HFFc6 (cell line): ENCODE measurements around the gene CCDC138. TPM values are rescaled to one million over a fixed set of nuclear protein-coding genes. Genes with fewer than 3 reads are reported as not detected.

ENCODE experiments used
- DNase-seq: peaks from one replicate; pipeline ENCODE4 v3.0.0-alpha.2; 2018
- H3K27ac Mint-ChIP-seq: 2 replicates; pipeline ENCODE4 v1.8.0; 2020; ENCODE audit warnings: mild to moderate bottlenecking, mixed read lengths
- H3K27me3 Mint-ChIP-seq: 2 replicates; pipeline ENCODE4 v1.8.0; 2021; ENCODE audit warnings: mild to moderate bottlenecking, moderate library complexity, mixed read lengths; ENCODE audit not compliant: insufficient read depth
- H3K36me3 Mint-ChIP-seq: 2 replicates; pipeline ENCODE4 v1.8.0; 2021; ENCODE audit warnings: low read depth, mixed read lengths
- H3K4me1 Mint-ChIP-seq: 2 replicates; pipeline ENCODE4 v1.8.0; 2020; ENCODE audit warnings: low read depth, mixed read lengths
- H3K4me3 Mint-ChIP-seq: 2 replicates; pipeline ENCODE4 v1.8.0; 2020; ENCODE audit warnings: mild to moderate bottlenecking, moderate library complexity, mixed read lengths
- H3K9me3 Mint-ChIP-seq: 2 replicates; pipeline ENCODE4 v1.8.0; 2020; ENCODE audit warnings: mild to moderate bottlenecking, mixed read lengths
- total RNA-seq, 6 experiments: library from RNA; stranded (reverse); fragmentation: NEBNext Ultra II Directional; extraction: Animal tissue kit (Norgen Biotek cat#: 25700); gene quantifications; 2 replicates in 1 of 6; 3 replicates in 5 of 6; pipeline ENCODE4 v1.2.3, GENCODE V29; 2021
- TF ChIP-seq, protein P1 (sequence below): fragments of 200-600 bp; sonication (generic); IDR thresholded peaks from 2 replicates; pipeline ENCODE4 v1.5.0; 2021; ENCODE audit warnings: antibody characterized with exemption, mild to moderate bottlenecking

Gene CCDC138
- total RNA-seq, 6 experiments from 2014 or later: 2.7 to 4.9 (median 4.1) TPM

DNA sequence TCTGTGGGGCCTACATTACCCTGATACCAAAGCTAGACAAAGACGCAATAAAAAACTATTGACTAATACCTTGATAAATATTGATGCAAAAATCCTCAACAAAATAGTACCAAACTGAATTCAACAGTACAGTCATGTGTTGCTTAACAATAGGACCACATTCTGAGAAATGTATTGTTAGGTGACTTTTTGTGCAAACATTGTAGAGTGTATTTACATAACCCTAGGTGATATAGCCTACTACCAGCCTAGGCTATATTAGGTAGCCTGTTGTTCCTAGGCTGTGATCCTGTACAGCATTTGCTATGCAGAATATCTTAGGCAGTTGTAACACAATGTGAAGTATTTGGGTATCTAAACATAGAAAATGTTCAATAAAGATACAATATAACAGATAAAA, 36.7 kb downstream of the CCDC138 start:
- Mint-ChIP-seq H3K9me3 (peaks cover 9% of the 10 kb centered on the region), H3K36me3 (peaks cover 28% of the 10 kb centered on the region), H3K27me3 (no peaks in the 10 kb centered on the region), H3K4me3 (no peak overlapping the region), H3K4me1 (no peaks in the 10 kb centered on the region), H3K27ac (no peak overlapping the region)
- TF ChIP-seq, protein P1, sequence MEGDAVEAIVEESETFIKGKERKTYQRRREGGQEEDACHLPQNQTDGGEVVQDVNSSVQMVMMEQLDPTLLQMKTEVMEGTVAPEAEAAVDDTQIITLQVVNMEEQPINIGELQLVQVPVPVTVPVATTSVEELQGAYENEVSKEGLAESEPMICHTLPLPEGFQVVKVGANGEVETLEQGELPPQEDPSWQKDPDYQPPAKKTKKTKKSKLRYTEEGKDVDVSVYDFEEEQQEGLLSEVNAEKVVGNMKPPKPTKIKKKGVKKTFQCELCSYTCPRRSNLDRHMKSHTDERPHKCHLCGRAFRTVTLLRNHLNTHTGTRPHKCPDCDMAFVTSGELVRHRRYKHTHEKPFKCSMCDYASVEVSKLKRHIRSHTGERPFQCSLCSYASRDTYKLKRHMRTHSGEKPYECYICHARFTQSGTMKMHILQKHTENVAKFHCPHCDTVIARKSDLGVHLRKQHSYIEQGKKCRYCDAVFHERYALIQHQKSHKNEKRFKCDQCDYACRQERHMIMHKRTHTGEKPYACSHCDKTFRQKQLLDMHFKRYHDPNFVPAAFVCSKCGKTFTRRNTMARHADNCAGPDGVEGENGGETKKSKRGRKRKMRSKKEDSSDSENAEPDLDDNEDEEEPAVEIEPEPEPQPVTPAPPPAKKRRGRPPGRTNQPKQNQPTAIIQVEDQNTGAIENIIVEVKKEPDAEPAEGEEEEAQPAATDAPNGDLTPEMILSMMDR: no peak
- no peak for DNase-seq

DNA sequence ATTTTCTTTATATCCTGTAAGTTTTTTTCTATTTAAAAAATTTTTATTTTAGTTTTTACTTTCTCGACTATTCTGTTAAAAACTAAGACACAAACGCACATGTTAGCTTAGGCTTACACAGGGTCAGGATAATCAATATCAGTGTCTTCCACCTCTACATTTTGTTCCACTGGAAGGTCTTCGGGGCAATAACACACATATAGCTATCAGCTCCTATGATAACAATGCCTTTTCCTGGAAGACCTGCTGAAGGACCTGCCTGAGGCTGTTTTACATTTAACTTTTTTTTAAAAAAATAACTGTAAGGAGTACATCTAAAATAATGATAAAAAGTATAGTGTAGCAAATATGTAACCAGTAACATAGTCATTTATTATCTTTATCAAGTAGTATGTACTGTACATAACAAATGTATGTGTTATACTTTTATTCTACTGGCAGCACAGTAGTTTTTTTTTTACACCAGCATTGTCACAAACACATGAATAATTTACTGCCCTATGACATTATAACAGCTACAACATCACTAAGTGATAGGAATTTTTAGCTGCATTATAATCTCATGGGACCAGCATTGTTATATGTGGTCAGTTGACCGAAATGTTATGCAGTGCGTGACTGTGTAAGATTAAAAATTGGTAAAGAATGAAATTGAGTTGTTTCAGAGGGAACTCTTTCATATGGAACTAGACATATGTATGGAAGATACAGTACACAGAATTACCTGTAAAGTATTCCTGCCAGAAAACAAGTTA, 37.9 kb downstream of the CCDC138 start:
- H3K4me3 Mint-ChIP-seq: no peak overlapping the region
- TF ChIP-seq, protein P1: no peak
- H3K4me1 Mint-ChIP-seq: no peaks in the 10 kb centered on the region
- H3K27me3 Mint-ChIP-seq: no peaks in the 10 kb centered on the region
- DNase-seq: no peak
- peaks cover 9% of the 10 kb centered on the region for H3K9me3 Mint-ChIP-seq
- no peak overlapping the region for H3K27ac Mint-ChIP-seq
- peaks cover 20% of the 10 kb centered on the region for H3K36me3 Mint-ChIP-seq

DNA sequence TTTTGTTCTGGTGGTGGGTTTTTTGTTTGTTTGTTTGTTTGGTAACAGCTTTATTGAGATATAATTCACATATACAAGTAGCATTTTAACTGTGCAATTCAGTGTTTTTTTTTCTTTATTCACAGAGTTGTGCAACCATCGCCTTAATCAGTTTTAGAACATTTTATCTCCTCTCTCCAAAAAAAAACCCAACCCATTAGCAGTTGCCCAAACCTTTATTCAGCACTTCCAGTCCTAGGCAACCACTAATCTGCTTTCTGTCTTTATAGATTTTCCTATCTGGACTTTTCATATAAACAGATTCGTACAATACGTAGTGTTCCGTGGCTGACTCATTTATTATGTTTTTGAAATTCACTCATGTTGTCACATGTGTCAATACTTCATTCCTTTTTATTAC, 38.7 kb downstream of the CCDC138 start:
- no peak overlapping the region for H3K4me3 Mint-ChIP-seq
- TF ChIP-seq, protein P1: no peak
- H3K27ac Mint-ChIP-seq: no peak overlapping the region
- peaks cover 13% of the 10 kb centered on the region for H3K36me3 Mint-ChIP-seq
- DNase-seq: no peak
- H3K9me3 Mint-ChIP-seq: peaks cover under 1% of the 10 kb centered on the region; the same call in 1 of the 2 replicates
- H3K27me3 Mint-ChIP-seq: no peaks in the 10 kb centered on the region
- H3K4me1 Mint-ChIP-seq: no peaks in the 10 kb centered on the region

DNA sequence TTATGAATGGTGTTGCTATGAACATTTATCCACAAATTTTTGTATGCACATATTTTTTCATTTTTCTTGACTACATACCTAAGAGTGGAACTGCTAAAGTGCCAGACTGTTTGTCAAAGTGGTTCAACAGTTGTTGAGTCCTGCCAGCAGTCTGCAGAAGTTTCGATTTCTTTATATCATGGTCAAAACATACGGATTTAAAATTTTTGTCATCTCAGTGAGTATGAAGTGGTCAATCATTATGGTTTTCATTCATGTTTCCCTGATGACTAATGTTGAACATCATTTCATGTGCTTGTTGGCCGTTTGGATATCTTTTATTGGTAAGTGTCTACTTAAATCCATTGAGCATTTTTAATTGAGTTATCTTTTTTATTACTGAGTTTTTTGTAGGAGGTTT, 39.2 kb downstream of the CCDC138 start:
- H3K27ac Mint-ChIP-seq: no peak overlapping the region
- H3K9me3 Mint-ChIP-seq: no peaks in the 10 kb centered on the region
- no peaks in the 10 kb centered on the region for H3K27me3 Mint-ChIP-seq
- TF ChIP-seq, protein P1: no peak
- no peak overlapping the region for H3K4me3 Mint-ChIP-seq
- 0 out of 2 replicates have a peak, but pooled peaks cover 10% of the 10 kb centered on the region for H3K36me3 Mint-ChIP-seq
- no peaks in the 10 kb centered on the region for H3K4me1 Mint-ChIP-seq
- no peak for DNase-seq

DNA sequence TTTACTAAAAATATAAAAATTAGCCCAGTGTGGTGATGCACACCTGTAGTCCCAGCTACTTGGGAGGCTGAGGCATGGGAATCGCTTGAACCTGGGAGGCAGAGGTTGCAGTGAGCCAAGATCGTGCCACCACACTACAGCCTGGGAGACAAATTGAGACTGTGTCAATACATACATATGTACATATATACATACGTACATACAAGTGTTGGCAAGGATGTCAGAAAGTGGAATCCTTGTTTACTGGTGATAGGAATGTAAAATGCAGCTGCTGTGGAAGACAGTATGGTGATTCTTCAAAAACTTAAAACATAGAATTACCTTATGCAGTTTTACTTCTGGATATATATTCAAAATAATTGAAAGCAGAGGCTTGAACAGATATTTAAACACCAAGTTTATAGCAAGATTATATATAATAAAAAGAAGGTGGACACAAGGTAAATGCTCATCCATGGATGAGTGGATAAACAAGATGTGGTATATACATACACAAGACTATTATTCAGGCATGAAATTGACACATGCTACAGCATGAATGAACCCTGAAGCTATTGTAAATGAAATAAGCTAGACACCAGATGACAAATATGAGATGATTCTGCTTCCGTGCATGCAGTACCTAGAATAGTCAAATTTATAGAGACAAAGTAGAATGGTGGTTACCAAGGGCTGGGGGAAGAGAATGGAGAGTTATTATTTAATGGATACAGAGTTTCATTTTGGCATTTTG, 43.2 kb downstream of the CCDC138 start:
- TF ChIP-seq, protein P1: no peak
- Mint-ChIP-seq H3K4me3 (no peak overlapping the region), H3K36me3 (peaks cover 10% of the 10 kb centered on the region; the same call in 1 of the 2 replicates), H3K27me3 (no peaks in the 10 kb centered on the region), H3K27ac (no peak overlapping the region), H3K9me3 (no peaks in the 10 kb centered on the region), H3K4me1 (peaks cover 6% of the 10 kb centered on the region; the same call in 1 of the 2 replicates)
- DNase-seq: no peak
